Measurements from ENCODE around the gene FST. TPM values are rescaled to one million over a fixed set of nuclear protein-coding genes. Genes with fewer than 3 reads are reported as not detected.

FST gene
- total RNA-seq, 3 donors from 2014 or later (not counting 1 experiment from before 2014, with no cell fraction given) = not detected

GRCh38 chr5:53515988-53516387 is 35.6 kb downstream of the FST start:
- intact Hi-C loops (cut with micrococcal nuclease) = no loop called here
- Mint-ChIP-seq H3K4me3 (no peak overlapping the region), H3K27me3 (ENCODE audit: low read depth in 2 of 2) (peaks cover 3 to 13% of the 10 kb centered on the region in 2 donors), H3K9me3 (peaks cover 1 to 7% of the 10 kb centered on the region in 2 donors), H3K36me3 (peaks cover 6% of the 10 kb centered on the region), H3K4me1 (no peaks in the 10 kb centered on the region), H3K27ac (no peak overlapping the region)
- DNase-seq (no peak), ATAC-seq (no peak)
- no peaks in the 10 kb centered on the region for H3K36me3 ChIP-seq (ENCODE audit: control insufficient read depth, insufficient read depth, low read length)
- H3K27ac ChIP-seq (ENCODE audit: low read length) = no peak overlapping the region
- TF ChIP-seq, protein P1, sequence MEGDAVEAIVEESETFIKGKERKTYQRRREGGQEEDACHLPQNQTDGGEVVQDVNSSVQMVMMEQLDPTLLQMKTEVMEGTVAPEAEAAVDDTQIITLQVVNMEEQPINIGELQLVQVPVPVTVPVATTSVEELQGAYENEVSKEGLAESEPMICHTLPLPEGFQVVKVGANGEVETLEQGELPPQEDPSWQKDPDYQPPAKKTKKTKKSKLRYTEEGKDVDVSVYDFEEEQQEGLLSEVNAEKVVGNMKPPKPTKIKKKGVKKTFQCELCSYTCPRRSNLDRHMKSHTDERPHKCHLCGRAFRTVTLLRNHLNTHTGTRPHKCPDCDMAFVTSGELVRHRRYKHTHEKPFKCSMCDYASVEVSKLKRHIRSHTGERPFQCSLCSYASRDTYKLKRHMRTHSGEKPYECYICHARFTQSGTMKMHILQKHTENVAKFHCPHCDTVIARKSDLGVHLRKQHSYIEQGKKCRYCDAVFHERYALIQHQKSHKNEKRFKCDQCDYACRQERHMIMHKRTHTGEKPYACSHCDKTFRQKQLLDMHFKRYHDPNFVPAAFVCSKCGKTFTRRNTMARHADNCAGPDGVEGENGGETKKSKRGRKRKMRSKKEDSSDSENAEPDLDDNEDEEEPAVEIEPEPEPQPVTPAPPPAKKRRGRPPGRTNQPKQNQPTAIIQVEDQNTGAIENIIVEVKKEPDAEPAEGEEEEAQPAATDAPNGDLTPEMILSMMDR (IDR thresholded peaks at IDR 0.05) = no peak
- H3K4me1 ChIP-seq (ENCODE audit: control insufficient read depth, insufficient read depth, low read length) = no peaks in the 10 kb centered on the region
- WGBS (ENCODE audit: insufficient coverage) = 51% methylated on average over 2 of the region's 6 CpGs
- no peaks in the 10 kb centered on the region for H3K9me3 ChIP-seq (ENCODE audit: control insufficient read depth, insufficient read depth, low read length)
- H3K27me3 ChIP-seq (ENCODE audit: control insufficient read depth, insufficient read depth, low read length) = no peaks in the 10 kb centered on the region
- no peak overlapping the region for H3K4me3 ChIP-seq (ENCODE audit: low read length)

- Mint-ChIP-seq H3K4me3 (no peak overlapping the region), H3K27ac (no peak overlapping the region), H3K9me3 (peaks cover 0 to 5% of the 10 kb centered on the region in 2 donors), H3K4me1 (no peaks in the 10 kb centered on the region), H3K27me3 (ENCODE audit: low read depth in 2 of 2) (peaks cover 3 to 13% of the 10 kb centered on the region in 2 donors), H3K36me3 (peaks cover 6% of the 10 kb centered on the region)
- H3K27me3 ChIP-seq (ENCODE audit: control insufficient read depth, insufficient read depth, low read length) = no peaks in the 10 kb centered on the region
- ATAC-seq (no peak), DNase-seq (no peak)
- H3K27ac ChIP-seq (ENCODE audit: low read length) = no peak overlapping the region
- TF ChIP-seq, protein P1 (IDR thresholded peaks at IDR 0.05) = no peak
- no peaks in the 10 kb centered on the region for H3K4me1 ChIP-seq (ENCODE audit: control insufficient read depth, insufficient read depth, low read length)
- H3K9me3 ChIP-seq (ENCODE audit: control insufficient read depth, insufficient read depth, low read length) = no peaks in the 10 kb centered on the region
- H3K36me3 ChIP-seq (ENCODE audit: control insufficient read depth, insufficient read depth, low read length) = no peaks in the 10 kb centered on the region
- H3K4me3 ChIP-seq (ENCODE audit: low read length) = no peak overlapping the region
- intact Hi-C loops (cut with micrococcal nuclease) = no loop called here
Measured at GRCh38 chr5:53520813-53521212, 40.4 kb downstream of the FST start.

Other genes with a start within 250 kb of the FST start
- gene NDUFS4, start 80.0 kb downstream of the FST start, total RNA-seq = 10 to 100 TPM; 22.4 to 33.1 (median 25.7) TPM

Data from natural killer cell (primary cell).